Suprapubic skin (tissue), 3 donors: ENCODE data around the gene CRTAP.

Source experiments
- CTCF ChIP-seq, 2 donors: fragments of 200-600 bp in 1 of 2; fragments of 450-650 bp in 1 of 2; sonication (generic) in 1 of 2; IDR thresholded peaks; one replicate each; pipeline ENCODE4 v1.5.1; 2016 to 2019; ENCODE audit warnings: antibody characterized with exemption in 2 of 2, mild to moderate bottlenecking in 1 of 2, moderate library complexity in 1 of 2
- POLR2AphosphoS5 ChIP-seq, 3 donors: sonication (generic); formaldehyde crosslinking; IDR thresholded peaks; one replicate each; pipeline ENCODE4 v1.6.1; 2017; ENCODE audit warnings: antibody characterized with exemption in 3 of 3

GRCh38 chr3:33117461-33117860 lies 3.6 kb downstream of the CRTAP start:
- TF ChIP-seq CTCF (IDR thresholded peaks at IDR 0.05) (no peak), POLR2AphosphoS5 (IDR thresholded peaks at IDR 0.05) (no peak)
